NOMO-1 (cell line): ENCODE results near the gene ZIC2.
"Not testable (repeated sequence)": the region's sequence is repeated elsewhere in the genome, so short reads cannot be mapped to it uniquely, and the experiment has no call there.

Experiments
- DNase-seq, 2 experiments: peaks; one replicate each; lab custom pipeline; 2025; ENCODE audit not compliant: unreplicated experiment in 2 of 2; lab: John Stamatoyannopoulos, UW

Gene ZIC2

GRCh38 chr13:99996381-99996973 is 14.9 kb downstream of the ZIC2 start:
- DNase-seq = no peak

- no peak for DNase-seq
These were observed 16.2 kb downstream of the ZIC2 start for GRCh38 chr13:99997702-99998214.

GRCh38 chr13:99998261-99998660 is 16.7 kb downstream of the ZIC2 start:
- DNase-seq = no peak

- DNase-seq = no peak
These were observed 33.0 kb downstream of the ZIC2 start for GRCh38 chr13:100014621-100015020.

- DNase-seq = no peak
These were observed 38.3 kb downstream of the ZIC2 start for GRCh38 chr13:100019780-100020356.

- no peak for DNase-seq
These were observed 41.2 kb downstream of the ZIC2 start for GRCh38 chr13:100022798-100023197.

GRCh38 chr13:100024023-100024422 is 42.4 kb downstream of the ZIC2 start:
- DNase-seq = no peak

- DNase-seq = no peak
These were observed 48.3 kb downstream of the ZIC2 start for GRCh38 chr13:100029933-100030332.

GRCh38 chr13:100032642-100033041 is 51.1 kb downstream of the ZIC2 start:
- DNase-seq = not testable (repeated sequence)

GRCh38 chr13:100035936-100036335 is 54.4 kb downstream of the ZIC2 start:
- no peak for DNase-seq
